Measurements from ENCODE around the gene TOM1L2.

GRCh38 chr17:17926840-17927449, 45.3 kb downstream of the TOM1L2 start:
- no peak for TF ChIP-seq CTCF (IDR thresholded peaks at IDR 0.05)
- no peak for TF ChIP-seq ZFX (IDR thresholded peaks at IDR 0.05; ENCODE audit: borderline replicate concordance)

Data from 22Rv1 (cell line).